Stimulated activated naive CD8-positive, alpha-beta T cell treated with anti-CD3 and anti-CD28 coated beads, Interleukin-15, Interleukin-2, amounts not matched to agents 100 U/mL and 50 U/mL, for 24 hours (primary cell): ENCODE data around the gene GAB2.
"Not testable (repeated sequence)": the region's sequence is repeated elsewhere in the genome, so short reads cannot be mapped to it uniquely, and the experiment has no call there.

ENCODE experiments used
- ATAC-seq: fragments of 150-1000 bp; cut with Tn5 transposase; one replicate; pipeline ENCODE4 v1.10.0; 2021
- DNase-seq: peaks from one replicate; pipeline ENCODE4 v3.0.0; 2021

Gene GAB2

DNA sequence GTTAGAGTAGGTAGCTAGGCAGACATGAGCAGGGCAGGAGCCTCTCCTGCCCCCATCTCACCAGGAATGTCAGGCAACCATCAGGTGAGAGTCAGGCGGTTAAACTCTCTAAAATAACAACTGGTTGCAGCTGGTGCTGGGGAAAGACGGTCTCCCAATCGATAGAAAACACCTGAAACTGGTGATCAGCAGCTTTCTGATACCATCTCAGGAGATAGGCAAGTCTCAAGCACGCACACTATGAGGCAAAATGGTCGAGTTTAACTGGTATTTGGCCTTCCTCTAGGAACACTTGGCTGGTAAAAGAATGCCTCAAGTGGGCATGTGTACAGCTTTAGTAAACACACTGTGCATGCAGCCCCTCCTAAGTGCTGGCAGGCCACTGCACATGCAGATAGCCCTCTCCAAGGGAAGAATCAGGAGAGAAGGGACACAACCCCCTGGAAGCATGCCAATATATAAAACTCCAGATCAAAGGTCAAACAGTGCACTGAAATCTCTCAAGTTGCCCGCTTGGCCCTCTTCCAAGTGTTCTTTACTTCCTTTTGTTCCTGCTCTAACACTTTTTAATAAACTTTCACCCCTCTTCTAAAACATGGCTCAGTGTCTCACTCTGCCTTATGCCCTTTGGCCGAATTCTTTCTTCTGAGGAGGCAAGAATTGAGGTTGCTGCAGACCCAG, 140.2 kb downstream of the GAB2 start:
- ATAC-seq (no peak), DNase-seq (no peak)

DNA sequence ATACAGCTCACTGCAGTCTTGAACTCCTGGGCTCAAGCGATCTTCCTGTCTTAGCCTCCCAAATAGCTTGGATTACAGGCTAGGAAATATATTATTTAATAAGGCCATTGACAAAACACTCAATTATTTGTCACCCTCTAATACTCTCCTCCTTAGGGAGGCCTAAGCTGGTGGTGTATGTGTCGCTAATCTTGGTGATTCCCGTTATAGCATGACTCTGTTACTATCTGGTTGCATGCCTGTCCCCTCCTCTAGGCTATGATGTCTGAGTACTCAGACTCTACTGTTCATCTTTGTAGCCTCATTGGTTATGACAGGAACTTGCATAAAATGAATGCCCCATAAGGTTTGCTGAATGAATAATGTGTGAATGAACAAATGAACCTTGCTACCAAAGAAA, 141.3 kb downstream of the GAB2 start:
- DNase-seq (no peak), ATAC-seq (no peak)

DNA sequence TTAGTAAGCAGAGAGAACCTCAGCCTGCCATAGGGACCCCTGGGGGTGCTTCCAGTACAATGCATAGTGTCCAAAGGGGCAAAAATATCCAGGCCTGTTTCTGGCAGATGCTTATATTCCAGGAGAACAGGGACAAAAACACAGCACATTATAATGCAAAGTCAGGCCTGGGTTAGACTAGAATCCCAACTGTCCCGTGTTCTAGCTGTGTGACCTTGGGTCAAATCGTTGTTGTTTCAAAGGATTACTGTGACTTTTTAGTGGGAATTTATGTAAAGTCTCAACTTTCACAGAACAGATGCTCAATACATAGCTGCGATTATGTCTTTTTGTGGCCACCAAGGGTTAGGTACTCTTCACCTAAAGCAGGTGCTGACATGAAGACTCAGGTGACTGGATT, 142.9 kb downstream of the GAB2 start:
- DNase-seq = no peak
- no peak for ATAC-seq

DNA sequence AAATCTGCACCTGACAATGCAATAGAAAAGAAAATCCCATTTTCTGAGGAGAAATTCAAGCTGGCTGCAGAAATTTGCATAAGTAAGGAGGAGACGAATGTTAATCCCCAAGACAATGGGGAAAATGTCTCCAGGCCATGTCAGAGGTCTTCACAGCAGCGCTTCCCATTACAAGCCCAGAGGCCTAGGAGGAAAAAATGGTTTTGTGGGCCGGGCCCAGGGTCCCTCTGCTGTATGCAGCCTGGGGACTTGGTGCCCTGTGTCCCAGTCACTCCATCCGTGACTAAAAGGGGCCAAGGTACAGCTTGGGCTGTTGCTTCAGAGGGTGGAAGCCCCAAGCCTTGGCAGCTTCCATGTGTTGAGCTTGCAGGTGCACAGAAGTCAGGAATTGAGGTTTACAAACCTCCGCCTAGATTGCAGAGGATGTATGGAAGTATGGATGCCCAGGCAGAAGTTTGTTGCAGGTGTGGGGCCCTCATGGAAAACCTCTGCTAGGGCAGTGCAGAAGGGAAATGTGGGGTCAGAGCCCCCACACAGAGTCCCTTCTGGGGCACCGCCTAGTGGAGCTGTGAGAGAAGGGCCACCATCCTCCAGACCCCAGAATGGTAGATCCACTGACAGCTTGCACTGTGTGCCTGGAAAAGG, 144.9 kb downstream of the GAB2 start:
- ATAC-seq, DNase-seq: not testable (repeated sequence)

DNA sequence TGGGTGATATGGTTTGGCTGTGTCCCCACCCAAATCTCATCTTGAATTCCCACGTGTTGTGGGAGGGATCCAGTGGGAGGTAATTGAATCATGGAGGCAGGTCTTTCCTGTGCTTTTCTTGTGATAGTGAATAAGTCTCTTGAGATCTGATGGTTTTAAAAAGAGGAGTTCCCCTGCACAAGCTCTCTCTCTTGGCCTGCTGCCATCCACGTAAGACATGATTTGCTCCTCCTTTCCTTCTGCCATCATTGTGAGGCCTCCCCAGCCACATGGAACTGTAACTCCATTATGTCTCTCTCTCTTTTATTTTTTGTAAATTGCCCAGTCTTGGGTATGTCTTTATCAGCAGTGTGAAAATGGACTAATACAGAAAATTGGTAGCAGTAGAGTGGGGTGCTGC, 145.8 kb downstream of the GAB2 start:
- not testable (repeated sequence) for ATAC-seq, DNase-seq

DNA sequence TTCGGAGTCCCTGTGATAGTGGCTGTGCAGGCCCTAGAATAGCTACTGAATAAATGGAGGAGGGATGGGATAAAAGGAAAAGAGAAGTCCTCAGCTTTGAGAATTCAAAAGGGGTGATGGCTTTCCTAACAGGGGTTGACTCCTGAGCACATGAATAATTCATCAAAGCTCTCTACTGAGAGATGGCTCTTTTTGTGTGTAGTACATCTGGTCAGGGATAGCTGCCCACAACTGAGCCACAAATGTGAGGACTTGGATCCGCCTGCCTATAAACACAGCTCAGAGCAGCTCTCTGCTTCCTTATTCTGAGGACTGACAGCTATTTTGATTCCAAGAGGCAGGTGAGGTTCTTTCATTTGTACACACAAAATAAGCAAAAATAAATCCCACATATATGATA, 146.6 kb downstream of the GAB2 start:
- no peak for ATAC-seq
- DNase-seq = no peak

DNA sequence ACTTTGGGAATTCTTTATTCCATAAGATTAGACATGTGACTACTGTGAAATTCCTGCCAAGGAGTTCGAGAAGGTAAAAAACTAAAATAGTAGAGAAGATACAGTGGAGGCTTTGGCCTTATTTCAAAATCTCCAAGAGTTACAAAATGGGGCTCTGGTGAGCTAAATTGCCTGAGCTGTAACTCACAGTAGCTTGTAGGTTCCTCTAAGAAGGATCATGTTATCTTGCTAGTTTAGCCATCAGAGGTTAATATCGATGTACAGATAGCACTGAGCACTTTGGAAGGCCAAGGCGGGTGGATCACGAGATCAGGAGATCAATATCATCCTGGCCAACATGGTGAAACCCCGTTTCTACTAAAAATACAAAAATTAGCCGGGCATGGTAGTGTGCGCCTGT, 147.8 kb downstream of the GAB2 start:
- no peak for ATAC-seq

DNA sequence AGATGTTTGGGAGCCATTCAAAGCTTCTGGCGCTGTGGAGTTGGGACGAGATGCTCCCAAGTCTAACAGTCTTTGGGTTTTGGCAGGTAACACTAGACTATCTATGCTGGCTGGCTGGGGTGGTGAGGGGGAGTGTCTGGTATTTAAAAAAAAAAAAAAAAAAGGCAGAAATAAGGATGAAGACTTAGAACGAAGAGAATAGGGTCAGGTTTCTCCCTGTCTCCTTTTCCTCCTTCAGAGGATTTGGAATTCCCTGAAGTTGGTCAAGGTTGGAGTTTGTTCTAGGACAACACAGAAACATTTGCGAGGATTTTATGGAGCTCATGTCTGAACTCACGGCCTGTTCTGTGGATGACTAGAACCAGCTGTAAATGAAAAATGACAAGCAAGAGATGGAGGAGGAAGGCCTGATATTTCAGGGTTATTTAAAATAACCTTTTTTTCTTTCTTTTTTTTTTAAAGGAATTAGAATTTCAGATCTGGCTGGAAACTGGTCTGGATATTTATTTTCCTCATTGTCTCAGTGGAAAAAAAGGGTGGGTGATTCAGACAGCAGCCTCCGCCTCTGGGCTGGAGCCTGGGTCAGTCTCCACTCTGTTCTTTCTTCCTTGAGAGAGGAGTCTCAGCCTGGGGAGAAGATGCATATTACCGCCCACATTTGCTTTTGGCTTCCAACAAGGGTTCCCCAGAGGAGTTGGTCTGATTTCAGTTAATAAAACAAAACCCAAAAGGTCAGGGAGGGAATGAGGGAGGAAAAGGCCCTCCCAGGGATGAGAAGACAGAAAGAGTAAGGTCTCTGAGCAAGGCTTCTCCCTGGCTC, 148.8 kb downstream of the GAB2 start:
- DNase-seq = no peak
- ATAC-seq = no peak

More for the DNA sequence above, 147.8 kb downstream of the GAB2 start:
- no peak for DNase-seq

DNA sequence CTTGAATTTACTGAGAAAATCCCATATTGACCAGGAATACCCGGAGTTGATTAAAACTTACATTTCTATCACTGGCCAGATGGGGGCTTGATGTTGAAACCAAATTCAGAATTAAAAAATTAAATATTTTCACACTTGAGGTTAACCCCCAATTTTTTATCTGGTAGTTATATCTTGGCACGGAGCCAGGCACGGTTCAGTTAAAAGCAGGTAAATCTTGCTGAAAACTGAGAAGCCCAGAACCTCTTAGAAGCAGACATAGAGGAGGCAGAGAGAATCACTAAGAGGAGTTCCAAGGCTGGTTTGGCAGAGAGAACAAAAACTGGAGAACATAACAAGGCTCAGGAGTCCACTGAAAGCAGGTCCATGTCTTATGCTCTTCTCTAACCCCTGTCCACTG, 151.2 kb downstream of the GAB2 start:
- ATAC-seq = no peak
- DNase-seq = no peak

DNA sequence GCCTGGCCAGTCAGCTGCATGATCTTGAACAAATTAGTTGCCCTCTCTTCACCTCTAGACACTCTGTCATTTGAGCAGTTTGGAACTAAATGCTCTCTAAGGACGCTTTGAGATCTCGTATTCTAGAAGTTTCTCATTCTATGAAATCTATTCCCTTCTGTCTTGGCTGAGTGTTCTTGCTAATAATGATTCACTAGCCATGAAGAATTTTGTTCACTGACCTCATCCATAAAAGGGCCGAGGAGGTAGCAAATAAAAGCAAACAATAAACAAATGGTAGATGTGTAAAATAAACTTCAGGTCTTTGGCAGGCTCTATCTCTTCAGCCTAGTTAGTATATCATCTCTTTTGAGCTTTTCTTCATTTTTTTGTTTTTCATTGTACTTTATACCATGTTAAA, 152.3 kb downstream of the GAB2 start:
- no peak for DNase-seq
- no peak for ATAC-seq

DNA sequence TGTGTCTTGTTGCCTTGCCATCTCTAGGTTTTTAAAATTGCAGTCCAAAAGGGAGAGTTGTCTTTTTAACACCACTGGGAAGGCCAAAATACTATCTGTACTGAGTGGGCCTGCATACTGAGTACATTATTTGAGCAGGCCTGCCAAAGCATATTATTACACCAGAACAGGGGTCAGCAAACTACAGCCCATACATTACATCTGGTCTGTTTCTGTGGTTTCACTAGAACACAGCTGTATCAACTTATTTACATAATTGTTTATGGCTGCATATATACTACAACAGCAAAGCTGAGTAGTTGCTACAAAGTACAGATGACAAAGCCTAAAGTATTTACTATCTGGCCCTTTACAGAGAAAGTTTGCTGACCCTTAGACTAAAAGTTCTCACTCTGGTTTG, 154.9 kb downstream of the GAB2 start:
- no peak for ATAC-seq
- no peak for DNase-seq

DNA sequence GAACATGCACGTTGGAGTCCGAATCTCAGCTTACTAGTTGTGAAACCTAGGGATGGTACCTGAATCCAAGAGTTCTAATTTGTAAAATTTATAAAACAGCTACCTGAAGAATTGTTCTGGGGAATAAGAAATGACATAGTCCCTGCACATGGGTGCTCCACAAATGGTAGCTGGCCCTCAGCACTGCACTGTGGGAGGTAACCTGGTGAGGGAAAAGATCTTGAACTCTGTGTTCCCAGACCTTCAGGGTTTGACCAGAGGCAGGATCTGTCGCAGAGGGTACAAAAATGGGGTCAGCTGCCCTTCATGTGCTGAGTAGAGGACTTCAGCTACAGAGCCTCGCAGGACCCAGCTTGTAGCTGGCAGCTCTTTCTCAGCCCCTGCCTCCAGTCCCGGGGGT, 155.4 kb downstream of the GAB2 start:
- DNase-seq (no peak), ATAC-seq (no peak)

DNA sequence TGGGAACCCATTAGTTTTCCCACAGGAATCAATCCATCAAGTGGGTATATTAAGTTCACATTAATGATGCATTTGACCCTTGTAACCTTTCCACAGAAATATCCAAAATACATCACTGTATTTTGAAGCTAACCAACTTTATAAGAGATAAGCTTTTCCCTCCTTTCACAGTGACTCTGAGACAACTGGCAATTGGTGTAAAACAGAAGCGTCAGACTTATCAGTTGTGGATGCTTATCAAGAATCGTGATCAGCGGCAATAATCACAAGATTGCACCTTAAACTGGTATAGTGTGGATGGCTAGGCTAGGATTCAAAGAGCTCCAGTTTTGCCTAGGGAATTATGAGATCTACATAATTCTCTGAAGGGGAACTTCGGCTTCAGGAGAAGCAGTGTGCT, 155.8 kb downstream of the GAB2 start:
- ATAC-seq (no peak), DNase-seq (no peak)

DNA sequence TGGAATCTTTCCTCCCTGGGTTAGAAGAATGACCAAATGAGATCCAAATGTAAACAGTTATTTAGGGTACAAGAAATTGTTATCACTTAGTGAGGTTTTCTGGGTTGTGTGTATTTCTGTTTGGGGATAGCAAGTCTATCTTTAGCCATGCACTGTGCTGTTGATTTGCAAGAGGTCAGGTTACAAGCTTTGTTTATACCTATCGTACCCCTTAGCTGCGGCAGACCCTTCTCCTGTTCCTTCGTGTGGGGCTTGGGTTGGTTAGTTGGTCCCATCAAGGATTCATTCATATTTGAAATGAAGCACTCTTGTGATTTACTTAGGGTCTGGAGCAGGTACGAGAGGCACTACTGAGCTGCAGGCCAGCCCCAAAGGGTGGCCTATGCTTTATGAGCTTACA, 156.3 kb downstream of the GAB2 start:
- DNase-seq = no peak
- no peak for ATAC-seq

DNA sequence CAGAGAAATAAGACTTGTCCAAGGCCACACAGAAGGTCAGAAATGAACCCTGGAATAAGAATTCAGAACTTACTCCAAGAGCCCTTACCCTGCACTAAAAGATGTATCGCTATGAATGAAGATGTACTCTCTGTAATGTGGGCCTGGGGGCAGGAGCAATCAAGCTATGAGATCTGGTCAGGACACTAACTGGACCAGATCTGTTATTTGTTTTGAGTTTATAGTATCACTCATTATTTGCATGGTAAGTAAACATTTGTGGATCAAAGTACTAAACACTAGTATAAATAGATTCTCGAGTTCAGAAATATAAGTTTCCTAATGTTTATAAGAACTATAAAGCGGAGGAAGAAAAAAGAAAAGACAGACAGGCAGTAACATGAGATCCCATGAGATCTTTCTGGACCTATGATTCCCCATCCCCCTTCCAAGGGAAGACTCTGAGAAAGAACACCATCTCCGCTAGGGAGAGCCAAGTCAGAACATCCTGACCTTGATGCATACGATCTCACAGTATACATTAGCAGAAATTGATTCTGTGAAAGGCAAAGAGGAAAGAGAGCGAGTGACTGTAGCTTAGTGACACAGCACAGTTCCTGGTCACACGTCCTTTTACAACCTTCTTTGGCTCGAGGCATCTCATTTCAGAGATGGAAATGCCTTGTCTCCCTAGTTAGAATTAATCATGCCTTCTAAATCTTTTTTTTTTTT, 157.7 kb downstream of the GAB2 start:
- DNase-seq = no peak
- no peak for ATAC-seq

DNA sequence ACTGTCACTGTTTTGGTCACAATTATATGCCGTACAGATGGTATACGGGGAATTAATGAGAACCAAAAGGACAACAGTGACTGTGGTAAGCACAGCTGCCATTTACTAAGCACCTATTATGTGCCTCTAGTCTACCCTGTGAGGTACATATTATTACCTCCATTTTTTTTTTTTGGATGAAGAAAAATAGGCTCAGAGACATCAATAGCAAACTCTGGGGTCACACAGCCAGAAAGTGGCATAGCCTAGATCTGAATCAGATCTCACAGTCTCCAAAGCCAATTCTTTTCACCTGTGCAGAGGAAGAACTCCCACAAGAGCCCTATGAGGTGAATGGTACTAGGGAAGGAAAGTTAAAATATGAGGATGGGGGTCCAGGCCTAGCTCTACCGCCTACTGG, 160.0 kb downstream of the GAB2 start:
- ATAC-seq (no peak), DNase-seq (no peak)

DNA sequence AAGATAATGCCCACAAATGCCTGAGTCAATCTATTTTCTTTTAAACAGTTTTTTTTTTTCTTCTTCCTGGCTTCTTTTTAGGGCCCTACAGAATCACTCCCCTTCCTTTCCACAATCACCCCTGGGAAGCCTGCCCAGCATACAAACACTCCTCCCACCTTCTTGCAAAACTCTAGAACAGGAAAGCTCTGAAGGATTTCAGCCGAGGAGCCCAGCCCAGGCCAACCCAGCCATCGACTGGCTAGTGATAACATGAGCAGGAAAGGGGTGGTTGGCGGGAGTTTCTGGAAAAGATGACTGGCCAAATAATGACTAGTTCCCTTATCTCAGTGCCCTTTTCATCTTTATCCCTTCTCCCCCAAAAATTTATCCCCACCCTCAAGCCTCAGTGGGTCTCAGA, 160.7 kb downstream of the GAB2 start:
- ATAC-seq (no peak), DNase-seq (no peak)

DNA sequence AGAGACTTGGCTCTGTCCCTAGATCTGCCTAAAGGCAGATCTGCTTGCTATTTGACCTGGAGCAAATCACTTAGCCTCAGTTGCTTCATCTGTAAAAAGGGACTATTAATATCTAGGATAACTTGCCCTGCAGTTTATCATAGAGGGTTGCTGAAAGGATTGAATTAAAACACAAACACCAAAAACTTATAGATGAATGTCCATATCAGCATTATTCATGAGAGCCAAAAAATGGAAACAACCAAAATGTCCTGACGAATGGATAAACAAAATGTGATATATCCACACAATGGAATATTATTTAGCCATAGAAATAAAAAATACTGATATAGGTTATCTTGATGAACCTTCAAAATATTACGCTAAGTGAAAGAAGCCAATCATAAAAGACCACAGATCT, 161.7 kb downstream of the GAB2 start:
- ATAC-seq (no peak), DNase-seq (no peak)

DNA sequence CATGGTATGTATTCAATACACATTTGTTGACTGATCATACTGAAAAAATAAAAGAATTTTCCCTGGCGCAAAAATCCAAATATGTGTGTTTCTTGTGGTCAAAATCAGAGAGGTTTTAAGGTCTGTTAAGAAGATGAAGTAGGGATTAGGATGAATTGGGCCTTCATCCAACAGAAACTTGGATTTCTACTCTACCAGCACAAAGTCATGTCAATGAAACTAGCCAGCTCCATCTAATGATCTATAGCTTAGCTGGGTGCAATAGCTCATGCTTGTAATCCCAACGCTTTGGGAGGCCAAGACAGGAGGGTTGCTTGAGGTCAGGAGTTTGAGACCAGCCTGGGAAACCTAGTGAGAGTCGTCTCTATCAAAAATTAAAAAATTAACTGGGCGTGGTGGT, 163.4 kb downstream of the GAB2 start:
- no peak for DNase-seq
- no peak for ATAC-seq

DNA sequence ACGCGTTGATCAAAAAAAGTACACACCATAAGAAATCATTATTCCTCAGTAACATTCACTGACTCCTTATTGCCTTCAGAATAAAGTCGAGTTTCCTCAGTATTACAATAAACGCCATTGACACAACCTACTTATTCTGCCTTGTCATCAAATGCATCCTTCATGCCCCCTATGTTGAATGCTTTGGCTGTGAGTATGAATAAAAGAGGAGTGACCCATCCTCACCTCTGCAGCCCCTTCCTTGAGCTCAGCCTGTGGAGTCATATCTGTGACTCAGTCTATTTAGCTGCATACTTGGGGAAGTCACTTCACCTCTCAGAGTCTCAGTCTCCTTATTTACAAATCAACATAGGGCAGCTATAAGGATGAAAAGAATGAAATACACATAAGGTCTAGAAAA, 163.8 kb downstream of the GAB2 start:
- DNase-seq = no peak

DNA sequence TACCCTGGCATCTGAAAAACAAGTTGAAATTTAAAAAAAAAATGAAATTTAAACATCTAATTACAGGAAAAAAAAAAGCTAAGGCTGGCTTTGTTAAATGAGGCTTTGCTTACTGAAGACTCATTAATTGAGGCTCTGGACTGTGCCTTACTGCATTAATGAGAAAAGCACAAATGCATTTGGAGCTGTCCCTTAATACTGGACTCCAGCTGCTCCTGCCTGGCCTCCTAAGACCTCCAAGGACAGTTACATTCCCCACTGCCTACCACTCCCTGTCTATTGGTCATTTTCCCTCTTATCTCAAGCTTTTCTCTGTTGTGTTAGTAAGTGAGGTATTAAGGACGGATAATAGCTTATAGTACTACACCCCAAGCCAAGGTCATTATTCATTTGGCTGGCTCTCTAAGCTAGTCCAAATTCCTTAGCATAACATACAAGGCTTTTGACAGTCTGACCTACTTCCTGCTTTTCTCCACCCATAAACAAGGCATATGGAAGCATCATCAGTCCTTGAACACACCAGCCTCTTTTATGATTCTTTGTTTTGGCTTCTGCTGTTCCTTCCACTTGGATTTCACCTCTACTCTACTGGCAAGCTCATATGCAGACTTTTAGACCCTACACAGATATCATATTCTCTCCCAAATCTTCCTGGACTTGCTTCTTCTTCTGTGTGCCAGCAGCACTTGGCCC, 166.4 kb downstream of the GAB2 start:
- no peak for ATAC-seq
- DNase-seq = no peak

More for the DNA sequence above, 163.8 kb downstream of the GAB2 start:
- ATAC-seq = no peak

DNA sequence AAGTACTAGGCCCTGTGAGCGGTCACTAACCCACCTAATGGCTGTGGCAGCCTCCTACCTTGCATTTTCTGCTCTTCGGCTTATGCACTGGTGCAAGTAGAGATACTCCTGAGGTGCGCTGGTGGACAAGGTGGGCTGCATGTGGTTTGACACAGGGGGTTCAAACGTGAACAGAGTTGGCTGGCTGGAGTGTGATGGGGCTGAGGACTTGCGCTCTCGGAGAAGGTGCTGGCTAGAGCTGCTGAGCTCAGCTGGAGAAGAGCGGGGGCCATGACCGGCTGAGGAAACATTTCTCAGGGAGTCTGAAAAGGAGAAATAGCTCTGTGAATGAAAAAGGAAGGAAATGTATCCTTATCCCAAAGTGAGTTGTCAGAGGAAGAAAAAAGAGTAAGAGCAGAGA, 167.5 kb downstream of the GAB2 start:
- DNase-seq (no peak), ATAC-seq (no peak)
